ENCODE data around the gene PLA2G4A.

The PLA2G4A gene

GRCh38 chr1:186804679-186805078 lies 24.1 kb upstream of the PLA2G4A start:
- ChIA-PET CTCF (interaction anchor here (0.5 to 0.6 kb wide), 2 partner anchors 125 to 422 kb away, joined by 4 to 5 read pairs; partner anchors contain the start of gene PTGS2), POLR2A (ENCODE audit: low non-redundant PET) (no interaction called here)
- no peak overlapping the region for H3K27ac ChIP-seq
- TF ChIP-seq CTCF (conservative IDR thresholded peaks at IDR 0.05; ENCODE audit: low read depth), result no peak
- DNase-seq (ENCODE audit: low spot score), result no peak

DNA sequence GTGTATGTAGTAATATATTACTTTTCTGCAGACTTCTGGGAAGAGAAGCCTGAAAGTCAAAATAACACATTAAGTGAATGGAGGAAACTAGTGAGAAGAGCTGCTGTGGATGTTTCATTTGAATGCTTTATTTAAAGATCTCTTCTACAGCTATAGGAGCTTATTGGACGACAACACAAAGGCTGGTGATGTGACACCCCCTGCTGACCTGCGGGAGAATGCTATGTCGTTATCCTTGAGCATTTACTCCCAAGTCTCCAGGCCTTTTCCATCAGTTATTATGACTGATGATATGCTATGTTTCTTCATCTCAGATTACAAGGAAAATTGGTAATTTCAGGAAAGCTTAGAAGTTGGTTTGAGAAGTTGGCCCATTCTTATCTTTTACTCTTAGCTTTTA lies 22.3 kb upstream of the PLA2G4A start:
- CTCF ChIA-PET, result interaction anchor here (0.6 to 1.6 kb wide), 6 partner anchors 84 to 201 kb away, joined by 3 to 13 read pairs (median 4); no protein-coding TSS in a partner anchor
- 0 out of 2 replicates have a peak, but pooled peaks have one; percentile 12 for TF ChIP-seq CTCF (conservative IDR thresholded peaks at IDR 0.05; ENCODE audit: low read depth)
- POLR2A ChIA-PET (ENCODE audit: low non-redundant PET), result no interaction called here
- H3K27ac ChIP-seq, result no peak overlapping the region
- peak; percentile 54 for DNase-seq (ENCODE audit: low spot score)

GRCh38 chr1:186807163-186807562 lies 21.6 kb upstream of the PLA2G4A start:
- ChIA-PET CTCF (interaction anchor here (0.7 to 1.6 kb wide), 4 partner anchors 84 to 325 kb away, joined by 3 to 13 read pairs (median 8); no protein-coding TSS in a partner anchor), POLR2A (ENCODE audit: low non-redundant PET) (no interaction called here)
- DNase-seq (ENCODE audit: low spot score), result no peak
- H3K27ac ChIP-seq, result no peak overlapping the region
- TF ChIP-seq CTCF (conservative IDR thresholded peaks at IDR 0.05; ENCODE audit: low read depth), result no peak

DNA sequence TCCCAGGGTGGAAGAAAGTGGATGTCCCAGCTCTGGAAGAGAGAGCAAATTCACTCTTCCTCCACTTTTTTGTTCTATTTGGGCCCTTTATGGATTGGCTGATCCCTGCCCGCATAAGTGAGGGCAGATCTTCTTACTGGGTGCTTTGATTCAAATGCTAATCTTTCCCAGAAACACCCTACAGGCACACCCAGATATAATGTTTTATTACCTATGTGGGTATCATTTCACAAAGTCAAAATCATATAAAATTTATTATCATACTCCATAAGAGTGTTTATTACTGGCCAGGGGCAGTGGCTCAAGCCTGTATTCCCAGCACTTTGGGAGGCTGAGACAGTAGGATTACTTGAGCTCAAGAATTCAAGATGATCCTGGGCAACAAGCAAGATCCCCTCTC lies 16.9 kb upstream of the PLA2G4A start:
- TF ChIP-seq CTCF (conservative IDR thresholded peaks at IDR 0.05; ENCODE audit: low read depth), result no peak
- POLR2A ChIA-PET (ENCODE audit: low non-redundant PET), result no interaction called here
- no peak for DNase-seq (ENCODE audit: low spot score)
- CTCF ChIA-PET, result interaction anchor here (0.6 kb wide), 1 partner anchor 65 kb away, joined by 8 read pairs; no protein-coding TSS in a partner anchor
- no peak overlapping the region for H3K27ac ChIP-seq

DNA sequence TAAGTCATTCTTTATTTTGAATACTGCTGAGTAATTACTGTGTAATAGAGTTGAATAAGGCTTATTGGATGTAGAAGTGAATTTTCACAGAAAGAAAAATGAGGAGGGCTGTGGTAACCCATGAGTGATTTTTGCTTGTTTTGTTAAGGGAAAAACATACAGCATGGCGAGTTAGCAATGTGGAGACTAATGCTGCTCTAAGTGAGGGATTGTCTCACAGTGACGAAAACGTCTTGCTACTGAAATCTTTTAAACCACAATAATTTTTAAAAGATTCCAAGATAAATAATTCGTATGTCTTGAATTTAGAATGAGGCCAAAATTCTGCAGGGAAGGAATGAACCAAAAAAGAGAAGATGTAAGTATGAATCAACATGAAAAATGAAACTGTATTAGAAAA lies 16.2 kb upstream of the PLA2G4A start:
- TF ChIP-seq CTCF (conservative IDR thresholded peaks at IDR 0.05; ENCODE audit: low read depth), result no peak
- H3K27ac ChIP-seq, result no peak overlapping the region
- POLR2A ChIA-PET (ENCODE audit: low non-redundant PET), result no interaction called here
- CTCF ChIA-PET, result interaction anchor here (0.5 to 0.6 kb wide), 2 partner anchors 64 to 390 kb away, joined by 3 to 8 read pairs; no protein-coding TSS in a partner anchor
- no peak for DNase-seq (ENCODE audit: low spot score)

- TF ChIP-seq CTCF (conservative IDR thresholded peaks at IDR 0.05; ENCODE audit: low read depth), result no peak
- CTCF ChIA-PET, result no interaction called here
- H3K27ac ChIP-seq, result no peak overlapping the region
- no peak for DNase-seq (ENCODE audit: low spot score)
- POLR2A ChIA-PET (ENCODE audit: low non-redundant PET), result no interaction called here
Measured at GRCh38 chr1:186813420-186813819, 15.3 kb upstream of the PLA2G4A start.
